ENCODE measurements around the gene SGCA. TPM values are rescaled to one million over a fixed set of nuclear protein-coding genes. Genes with fewer than 3 reads are reported as not detected.
A peak's percentile ranks its signal among the peaks of the same experiment; 100 is the strongest.

The SGCA gene
- total RNA-seq, 1 experiment from 2014 or later = not detected

DNA sequence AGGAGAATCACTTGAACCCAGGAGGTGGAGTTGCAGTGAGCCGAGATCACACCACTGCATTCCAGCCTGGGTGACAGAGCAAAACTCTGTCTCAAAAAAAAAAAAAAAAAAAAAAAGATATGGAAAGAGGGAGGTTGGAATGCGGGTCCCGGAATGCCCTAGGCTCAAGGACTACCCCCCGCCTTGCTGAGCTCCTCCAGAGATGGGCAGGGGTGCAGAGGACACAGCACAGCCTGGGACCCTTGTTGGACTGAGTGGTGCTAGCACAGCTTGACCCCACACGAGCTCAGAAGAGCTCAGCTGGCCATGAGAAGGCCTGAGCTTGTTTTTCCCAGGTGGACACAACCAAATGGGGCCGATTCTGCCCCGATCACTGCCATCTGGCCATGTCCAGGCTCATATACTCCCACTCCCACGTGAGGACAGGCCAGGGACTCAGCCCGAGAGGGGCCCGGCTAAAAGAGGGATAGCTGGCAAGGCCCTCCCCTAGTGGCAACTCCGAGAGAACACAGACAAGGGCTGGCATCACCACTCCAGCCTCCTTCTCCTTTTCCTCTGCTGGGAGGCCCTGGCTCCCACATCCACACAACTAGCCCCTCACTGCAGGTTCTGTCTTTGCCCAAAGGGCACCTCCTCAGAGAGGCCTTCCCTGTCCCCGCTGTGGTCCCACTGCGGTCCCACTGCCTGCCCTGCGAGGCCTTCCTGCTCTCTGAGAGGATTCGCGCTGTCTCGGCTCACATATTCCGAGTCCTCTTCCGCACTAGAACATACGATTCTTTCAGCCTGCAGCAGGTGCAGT, 11.0 kb downstream of the SGCA start:
- intact Hi-C loops (cut with micrococcal nuclease) = no loop called here
- peaks cover 39% of the 10 kb centered on the region for H3K4me1 Mint-ChIP-seq (ENCODE audit: insufficient read depth, unreplicated experiment)
- H3K27me3 Mint-ChIP-seq (ENCODE audit: insufficient read depth, unreplicated experiment) = no peaks in the 10 kb centered on the region
- BruUV-seq (replicated peaks) = no TSS peak
- H3K9me3 Mint-ChIP-seq (ENCODE audit: unreplicated experiment) = no peaks in the 10 kb centered on the region
- POLR2A ChIA-PET = interaction anchor here (1.2 to 2.9 kb wide), 5 partner anchors 7 to 113 kb away, joined by 4 to 35 read pairs (median 11); partner anchors contain the start of gene PPP1R9B
- H3K36me3 Mint-ChIP-seq (ENCODE audit: insufficient read depth, unreplicated experiment) = no peaks in the 10 kb centered on the region
- H3K4me3 Mint-ChIP-seq (ENCODE audit: unreplicated experiment) = no peak overlapping the region
- CTCF ChIA-PET = interaction anchor here (0.6 to 3.6 kb wide), 14 partner anchors 8 to 943 kb away, joined by 3 to 34 read pairs (median 4); no protein-coding TSS in a partner anchor
- TF ChIP-seq, protein P1, sequence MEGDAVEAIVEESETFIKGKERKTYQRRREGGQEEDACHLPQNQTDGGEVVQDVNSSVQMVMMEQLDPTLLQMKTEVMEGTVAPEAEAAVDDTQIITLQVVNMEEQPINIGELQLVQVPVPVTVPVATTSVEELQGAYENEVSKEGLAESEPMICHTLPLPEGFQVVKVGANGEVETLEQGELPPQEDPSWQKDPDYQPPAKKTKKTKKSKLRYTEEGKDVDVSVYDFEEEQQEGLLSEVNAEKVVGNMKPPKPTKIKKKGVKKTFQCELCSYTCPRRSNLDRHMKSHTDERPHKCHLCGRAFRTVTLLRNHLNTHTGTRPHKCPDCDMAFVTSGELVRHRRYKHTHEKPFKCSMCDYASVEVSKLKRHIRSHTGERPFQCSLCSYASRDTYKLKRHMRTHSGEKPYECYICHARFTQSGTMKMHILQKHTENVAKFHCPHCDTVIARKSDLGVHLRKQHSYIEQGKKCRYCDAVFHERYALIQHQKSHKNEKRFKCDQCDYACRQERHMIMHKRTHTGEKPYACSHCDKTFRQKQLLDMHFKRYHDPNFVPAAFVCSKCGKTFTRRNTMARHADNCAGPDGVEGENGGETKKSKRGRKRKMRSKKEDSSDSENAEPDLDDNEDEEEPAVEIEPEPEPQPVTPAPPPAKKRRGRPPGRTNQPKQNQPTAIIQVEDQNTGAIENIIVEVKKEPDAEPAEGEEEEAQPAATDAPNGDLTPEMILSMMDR (IDR thresholded peaks at IDR 0.05; ENCODE audit: unreplicated experiment) = no peak
- H3K27ac Mint-ChIP-seq (ENCODE audit: low read depth, unreplicated experiment) = no peak overlapping the region
- no peak for DNase-seq (ENCODE audit: unreplicated experiment)

DNA sequence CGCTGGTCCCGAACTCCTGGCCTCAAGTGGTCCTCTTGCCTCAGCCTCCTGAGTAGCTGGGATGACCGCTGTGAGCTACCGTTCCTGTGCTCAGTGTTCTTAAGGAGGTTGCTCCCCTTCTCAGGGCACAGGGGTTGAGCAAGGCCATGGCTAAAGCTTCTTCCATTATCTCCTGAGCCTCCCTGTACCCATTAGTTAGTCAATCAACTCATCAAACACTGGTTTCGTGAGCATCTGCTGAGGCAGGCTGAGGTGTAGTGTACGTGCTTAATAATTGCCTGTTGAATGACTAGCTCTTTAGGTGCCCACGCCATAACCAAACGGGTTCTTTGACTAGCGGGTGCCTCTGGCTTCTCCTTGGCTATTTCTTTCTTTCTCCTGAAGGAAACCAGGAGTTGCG, 11.7 kb downstream of the SGCA start:
- ChIA-PET CTCF (interaction anchor here (0.6 to 3.6 kb wide), 22 partner anchors 9 to 281 kb away, joined by 3 to 34 read pairs (median 4); partner anchors contain the start of gene COL1A1), POLR2A (interaction anchor here (0.9 to 2.9 kb wide), 11 partner anchors 8 to 121 kb away, joined by 3 to 35 read pairs (median 8); partner anchors contain the start of genes ITGA3 and PPP1R9B)
- H3K4me3 Mint-ChIP-seq (ENCODE audit: unreplicated experiment) = no peak overlapping the region
- no TSS peak for BruUV-seq (replicated peaks)
- H3K27ac Mint-ChIP-seq (ENCODE audit: low read depth, unreplicated experiment) = peak overlapping the region; percentile 52
- DNase-seq (ENCODE audit: unreplicated experiment) = no peak
- H3K4me1 Mint-ChIP-seq (ENCODE audit: insufficient read depth, unreplicated experiment) = peaks cover 42% of the 10 kb centered on the region
- intact Hi-C loops (cut with micrococcal nuclease) = no loop called here
- H3K27me3 Mint-ChIP-seq (ENCODE audit: insufficient read depth, unreplicated experiment) = no peaks in the 10 kb centered on the region
- no peaks in the 10 kb centered on the region for H3K9me3 Mint-ChIP-seq (ENCODE audit: unreplicated experiment)
- TF ChIP-seq, protein P1 (IDR thresholded peaks at IDR 0.05; ENCODE audit: unreplicated experiment) = no peak
- H3K36me3 Mint-ChIP-seq (ENCODE audit: insufficient read depth, unreplicated experiment) = no peaks in the 10 kb centered on the region

- ChIA-PET CTCF (interaction anchor here (0.6 to 3.6 kb wide), 28 partner anchors 9 to 281 kb away, joined by 3 to 34 read pairs (median 4); partner anchors contain the start of gene COL1A1), POLR2A (interaction anchor here (0.7 to 2.9 kb wide), 15 partner anchors 9 to 168 kb away, joined by 3 to 35 read pairs (median 4); partner anchors contain the start of genes ITGA3 and PPP1R9B)
- BruUV-seq (replicated peaks) = no TSS peak
- Mint-ChIP-seq H3K27ac (ENCODE audit: low read depth, unreplicated experiment) (peak overlapping the region; percentile 52), H3K4me3 (ENCODE audit: unreplicated experiment) (peak overlapping the region; percentile 15), H3K4me1 (ENCODE audit: insufficient read depth, unreplicated experiment) (peaks cover 42% of the 10 kb centered on the region), H3K9me3 (ENCODE audit: unreplicated experiment) (no peaks in the 10 kb centered on the region), H3K27me3 (ENCODE audit: insufficient read depth, unreplicated experiment) (no peaks in the 10 kb centered on the region), H3K36me3 (ENCODE audit: insufficient read depth, unreplicated experiment) (no peaks in the 10 kb centered on the region)
- peak; percentile 98 for DNase-seq (ENCODE audit: unreplicated experiment)
- TF ChIP-seq, protein P1 (IDR thresholded peaks at IDR 0.05; ENCODE audit: unreplicated experiment) = peak; percentile 33
- intact Hi-C loops (cut with micrococcal nuclease) = no loop called here
Observed at GRCh38 chr17:50177983-50178834, 12.4 kb downstream of the SGCA start.
